Osteocyte (in vitro differentiated cells): ENCODE results near the gene FCHSD2. TPM values are rescaled to one million over a fixed set of nuclear protein-coding genes. Genes with fewer than 3 reads are reported as not detected.

ENCODE experiments used
- DNase-seq: peaks from one replicate; pipeline ENCODE4 v3.0.0; 2021; ENCODE audit warnings: mixed read lengths; ENCODE audit not compliant: unreplicated experiment; ENCODE audit errors: extremely low spot score
- H3K27ac Mint-ChIP-seq: one replicate; pipeline ENCODE4 v1.8.0; 2021; ENCODE audit warnings: mild to moderate bottlenecking, mixed read lengths; ENCODE audit not compliant: unreplicated experiment
- H3K27me3 Mint-ChIP-seq: one replicate; pipeline ENCODE4 v1.8.0; 2021; ENCODE audit warnings: mixed read lengths; ENCODE audit not compliant: unreplicated experiment
- H3K36me3 Mint-ChIP-seq: one replicate; pipeline ENCODE4 v1.8.0; 2021; ENCODE audit warnings: mixed read lengths; ENCODE audit not compliant: unreplicated experiment
- H3K4me1 Mint-ChIP-seq: one replicate; pipeline ENCODE4 v1.8.0; 2021; ENCODE audit warnings: mixed read lengths; ENCODE audit not compliant: unreplicated experiment
- H3K4me3 Mint-ChIP-seq: one replicate; pipeline ENCODE4 v1.8.0; 2021; ENCODE audit warnings: mild to moderate bottlenecking, moderate library complexity, mixed read lengths; ENCODE audit not compliant: unreplicated experiment
- H3K9me3 Mint-ChIP-seq: one replicate; pipeline ENCODE4 v1.8.0; 2021; ENCODE audit warnings: mixed read lengths; ENCODE audit not compliant: unreplicated experiment
- total RNA-seq: library from RNA; stranded (reverse); gene quantifications from 2 replicates; pipeline ENCODE4 v1.2.1, GENCODE V29; 2021
- TF ChIP-seq, protein P1 (sequence below): fragments of 200-600 bp; sonication (generic); IDR thresholded peaks from 2 replicates; pipeline ENCODE4 v1.5.0; 2021; ENCODE audit warnings: antibody characterized with exemption, mild to moderate bottlenecking, moderate library complexity

The FCHSD2 gene
- total RNA-seq, 1 donor from 2014 or later = 39.4 TPM

DNA sequence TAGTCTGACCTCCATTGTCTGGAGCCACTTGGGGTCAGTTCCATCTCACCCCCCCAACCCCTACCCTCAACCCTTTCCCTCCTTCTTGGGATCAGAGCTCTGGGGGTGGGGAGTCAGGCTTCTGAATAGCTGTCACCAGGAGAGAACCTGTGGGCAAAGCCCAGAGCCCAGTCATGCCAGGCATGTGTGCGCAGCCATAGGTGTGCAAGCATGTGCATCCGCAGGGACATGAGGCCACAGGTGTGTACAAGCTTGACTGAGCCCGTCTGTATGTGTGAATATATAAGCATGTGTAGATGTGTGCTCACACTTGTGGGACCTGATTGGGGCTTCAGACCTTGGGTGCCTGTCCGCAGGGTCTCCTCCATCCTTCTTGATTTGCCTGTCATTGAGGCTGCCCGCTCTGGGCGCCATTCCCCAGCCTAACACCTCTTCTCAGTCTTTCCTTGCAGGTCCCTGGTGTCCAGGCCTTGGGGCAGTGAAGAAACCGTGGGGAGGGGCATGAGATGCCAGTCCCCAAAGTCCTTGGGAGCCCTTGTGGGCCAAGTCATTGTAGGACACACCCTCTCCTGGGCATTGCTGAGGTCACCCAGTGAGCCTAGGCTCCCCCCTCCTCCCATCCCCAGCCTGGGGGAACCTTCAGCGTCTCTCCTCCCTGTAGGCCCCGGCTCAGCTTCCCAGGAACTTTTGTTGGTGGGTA is 318.9 kb downstream of the FCHSD2 start:
- Mint-ChIP-seq H3K27me3 (no peaks in the 10 kb centered on the region), H3K4me3 (no peak overlapping the region), H3K9me3 (no peaks in the 10 kb centered on the region), H3K4me1 (peaks cover 11% of the 10 kb centered on the region), H3K36me3 (peaks cover 4% of the 10 kb centered on the region), H3K27ac (no peak overlapping the region)
- TF ChIP-seq, protein P1, sequence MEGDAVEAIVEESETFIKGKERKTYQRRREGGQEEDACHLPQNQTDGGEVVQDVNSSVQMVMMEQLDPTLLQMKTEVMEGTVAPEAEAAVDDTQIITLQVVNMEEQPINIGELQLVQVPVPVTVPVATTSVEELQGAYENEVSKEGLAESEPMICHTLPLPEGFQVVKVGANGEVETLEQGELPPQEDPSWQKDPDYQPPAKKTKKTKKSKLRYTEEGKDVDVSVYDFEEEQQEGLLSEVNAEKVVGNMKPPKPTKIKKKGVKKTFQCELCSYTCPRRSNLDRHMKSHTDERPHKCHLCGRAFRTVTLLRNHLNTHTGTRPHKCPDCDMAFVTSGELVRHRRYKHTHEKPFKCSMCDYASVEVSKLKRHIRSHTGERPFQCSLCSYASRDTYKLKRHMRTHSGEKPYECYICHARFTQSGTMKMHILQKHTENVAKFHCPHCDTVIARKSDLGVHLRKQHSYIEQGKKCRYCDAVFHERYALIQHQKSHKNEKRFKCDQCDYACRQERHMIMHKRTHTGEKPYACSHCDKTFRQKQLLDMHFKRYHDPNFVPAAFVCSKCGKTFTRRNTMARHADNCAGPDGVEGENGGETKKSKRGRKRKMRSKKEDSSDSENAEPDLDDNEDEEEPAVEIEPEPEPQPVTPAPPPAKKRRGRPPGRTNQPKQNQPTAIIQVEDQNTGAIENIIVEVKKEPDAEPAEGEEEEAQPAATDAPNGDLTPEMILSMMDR = no peak
- DNase-seq = no peak

- H3K27ac Mint-ChIP-seq = no peak overlapping the region
- TF ChIP-seq, protein P1 = peak; percentile 26
- peaks cover 6% of the 10 kb centered on the region for H3K36me3 Mint-ChIP-seq
- peaks cover 8% of the 10 kb centered on the region for H3K4me1 Mint-ChIP-seq
- peak; percentile 96 for DNase-seq
- H3K4me3 Mint-ChIP-seq = peak overlapping the region; percentile 68
- H3K27me3 Mint-ChIP-seq = no peaks in the 10 kb centered on the region
- no peaks in the 10 kb centered on the region for H3K9me3 Mint-ChIP-seq
Observed at GRCh38 chr11:72821920-72822799, 320.0 kb downstream of the FCHSD2 start.

- no peaks in the 10 kb centered on the region for H3K9me3 Mint-ChIP-seq
- no peak overlapping the region for H3K27ac Mint-ChIP-seq
- TF ChIP-seq, protein P1 = no peak
- H3K4me1 Mint-ChIP-seq = peaks cover 8% of the 10 kb centered on the region
- H3K27me3 Mint-ChIP-seq = no peaks in the 10 kb centered on the region
- H3K36me3 Mint-ChIP-seq = peaks cover 6% of the 10 kb centered on the region
- peak overlapping the region; percentile 68 for H3K4me3 Mint-ChIP-seq
- DNase-seq = no peak
Observed at GRCh38 chr11:72821221-72821919, 320.7 kb downstream of the FCHSD2 start.

DNA sequence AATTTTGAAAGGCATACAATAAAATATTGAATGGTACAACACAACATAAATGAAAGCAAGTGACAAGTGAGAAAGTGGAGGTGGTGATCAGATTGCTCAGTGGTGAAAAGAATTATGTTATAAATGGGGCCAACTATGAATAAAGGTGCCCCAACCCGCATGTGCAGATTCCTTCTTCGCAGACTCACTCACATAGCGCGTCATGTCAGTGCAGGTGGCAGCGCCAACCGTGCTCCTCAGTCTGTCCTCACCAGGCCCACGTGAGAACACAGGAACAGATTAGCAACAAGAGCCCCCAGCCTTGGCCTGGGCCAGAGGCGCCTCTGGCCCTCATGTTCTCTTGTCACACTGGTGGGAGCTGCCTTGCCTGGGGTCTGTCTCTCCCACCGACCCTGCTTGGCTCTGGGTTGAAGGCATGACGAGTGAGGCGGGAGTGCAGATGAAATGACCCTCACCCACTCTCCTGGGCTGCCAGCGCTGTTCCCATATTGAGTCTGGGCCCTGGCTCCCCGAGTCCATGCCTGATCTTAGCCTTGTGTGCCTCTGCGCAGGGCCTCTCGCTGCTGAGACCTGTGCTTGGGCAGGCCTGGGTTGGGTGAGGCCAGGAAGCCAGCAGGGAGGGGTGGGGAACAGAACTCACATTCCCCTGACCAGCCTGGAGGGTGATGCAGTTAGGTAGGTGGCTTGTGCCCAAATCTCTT is 321.5 kb downstream of the FCHSD2 start:
- TF ChIP-seq, protein P1 = no peak
- Mint-ChIP-seq H3K36me3 (peaks cover 6% of the 10 kb centered on the region), H3K4me3 (peak overlapping the region; percentile 68), H3K27ac (no peak overlapping the region), H3K4me1 (peaks cover 10% of the 10 kb centered on the region), H3K27me3 (no peaks in the 10 kb centered on the region), H3K9me3 (no peaks in the 10 kb centered on the region)
- DNase-seq = no peak
